ENCODE results near the gene FRMD4A.

The FRMD4A gene

DNA sequence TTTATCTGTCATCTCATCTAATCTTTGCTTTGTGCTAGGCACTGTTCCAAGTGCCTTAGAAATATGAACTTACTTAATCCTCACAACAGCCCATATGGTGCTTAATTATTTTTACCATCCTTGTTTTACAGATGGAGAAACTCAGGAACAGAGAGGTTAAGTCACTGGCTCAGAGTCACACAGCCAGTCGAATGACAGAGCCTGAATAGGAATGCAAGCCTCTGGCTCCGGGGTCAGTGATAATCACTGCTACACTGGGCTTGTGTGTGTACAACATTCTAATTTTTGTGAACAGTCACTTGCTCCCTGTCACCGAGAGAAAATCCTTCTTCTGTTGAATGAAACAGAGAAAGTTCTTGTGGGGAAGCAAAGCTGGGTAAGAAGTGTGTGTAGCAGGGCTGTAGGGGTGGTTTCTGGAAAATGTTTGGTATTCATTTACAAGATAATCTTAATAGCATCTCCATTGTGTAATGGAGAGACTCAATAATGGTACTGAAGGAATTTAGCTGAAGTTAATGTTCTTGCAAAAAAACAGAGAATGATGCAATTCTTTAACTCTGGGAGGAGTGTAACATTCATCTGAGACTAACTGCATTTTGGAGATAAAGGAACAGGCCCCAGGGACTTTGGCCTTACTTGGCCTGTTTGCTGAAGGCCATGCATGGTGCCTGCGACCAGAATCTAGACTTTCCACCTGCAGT, 290.6 kb downstream of the FRMD4A start:
- no peak for DNase-seq

DNA sequence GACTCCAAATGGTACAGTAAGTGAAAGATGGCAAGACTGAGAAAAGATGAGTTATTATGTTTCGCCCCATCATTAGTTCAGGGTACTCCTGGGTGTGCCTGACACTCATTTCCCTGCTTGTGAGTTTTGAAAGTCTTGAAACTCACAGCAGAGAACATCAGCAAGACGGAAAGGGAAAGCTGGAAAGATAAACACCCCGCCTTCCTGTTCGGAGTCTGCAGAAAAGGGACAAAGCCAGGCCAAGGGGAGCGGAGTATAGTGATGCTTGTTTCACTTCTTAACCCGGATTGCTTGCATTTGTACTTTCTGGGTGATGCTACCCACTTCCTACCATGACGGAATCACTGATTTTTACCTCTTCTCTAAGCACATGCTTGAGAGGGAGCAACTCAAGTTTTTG, 294.5 kb downstream of the FRMD4A start:
- DNase-seq: no peak

DNA sequence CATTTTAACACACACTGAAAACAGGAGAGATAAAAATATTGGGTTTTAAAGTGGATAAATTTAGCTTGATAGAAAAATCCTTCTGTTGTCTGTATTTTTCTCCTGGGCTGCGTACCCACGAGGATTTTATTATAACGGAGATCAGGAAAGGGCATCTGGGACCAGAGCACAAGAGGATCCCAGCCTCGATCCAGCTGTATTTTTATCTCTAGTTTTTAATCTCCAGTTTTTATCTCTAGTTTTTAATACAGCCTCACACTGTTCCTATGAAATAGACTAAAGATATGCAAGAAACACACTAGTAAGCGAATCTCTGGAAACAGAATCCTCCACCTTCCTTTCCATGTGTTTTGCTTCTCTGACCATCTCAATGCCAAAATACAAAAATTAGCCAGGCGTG, 295.2 kb downstream of the FRMD4A start:
- no peak for DNase-seq

DNA sequence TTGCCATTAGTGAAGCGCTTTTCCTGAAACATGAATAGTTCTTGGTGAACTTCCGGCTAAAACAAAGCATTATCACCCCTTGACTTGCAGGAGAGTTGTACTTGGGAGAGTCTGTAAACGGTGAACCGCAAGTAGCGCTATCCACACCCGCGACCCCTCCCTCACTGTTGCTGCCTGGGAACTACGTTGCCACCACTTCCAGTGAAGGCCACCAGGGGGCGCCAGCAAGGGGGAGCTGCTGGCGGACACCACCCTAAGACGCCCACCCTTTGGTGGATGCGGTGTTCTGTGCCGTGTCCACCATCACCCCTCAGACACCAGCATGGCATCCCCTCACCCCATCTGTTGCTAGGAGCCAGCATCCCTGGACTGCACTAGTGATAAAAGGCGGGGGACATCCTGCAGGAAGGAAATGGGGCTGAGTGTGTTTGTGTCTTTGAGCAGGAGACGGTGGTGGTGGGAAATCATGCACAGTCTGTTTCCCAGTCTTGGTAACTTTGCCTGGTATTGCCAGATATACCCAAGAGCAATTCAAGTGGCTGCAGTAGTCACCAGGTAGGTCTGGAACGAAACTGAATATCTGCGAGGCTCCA, 298.2 kb downstream of the FRMD4A start:
- peak; percentile 14 to 23 for DNase-seq

DNA sequence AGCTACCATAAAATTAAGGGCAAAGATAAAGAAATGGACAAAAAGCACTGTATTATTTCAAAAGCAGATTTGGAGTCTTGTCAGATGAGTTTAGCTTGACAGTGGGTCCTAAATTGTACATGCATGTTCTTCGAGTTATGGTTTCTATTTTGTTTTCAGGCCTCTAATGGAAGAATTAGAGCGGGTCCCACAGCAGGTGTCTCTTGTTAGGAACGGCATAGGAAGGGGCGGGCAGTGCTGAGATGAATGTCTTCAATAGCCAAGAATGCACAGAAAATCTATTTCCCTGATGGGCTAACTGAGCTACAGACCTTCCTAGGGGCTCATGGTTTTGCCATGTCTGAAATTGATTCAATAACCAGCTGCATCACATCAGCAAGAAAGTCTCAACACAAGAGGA, 304.4 kb downstream of the FRMD4A start:
- DNase-seq: no peak

DNA sequence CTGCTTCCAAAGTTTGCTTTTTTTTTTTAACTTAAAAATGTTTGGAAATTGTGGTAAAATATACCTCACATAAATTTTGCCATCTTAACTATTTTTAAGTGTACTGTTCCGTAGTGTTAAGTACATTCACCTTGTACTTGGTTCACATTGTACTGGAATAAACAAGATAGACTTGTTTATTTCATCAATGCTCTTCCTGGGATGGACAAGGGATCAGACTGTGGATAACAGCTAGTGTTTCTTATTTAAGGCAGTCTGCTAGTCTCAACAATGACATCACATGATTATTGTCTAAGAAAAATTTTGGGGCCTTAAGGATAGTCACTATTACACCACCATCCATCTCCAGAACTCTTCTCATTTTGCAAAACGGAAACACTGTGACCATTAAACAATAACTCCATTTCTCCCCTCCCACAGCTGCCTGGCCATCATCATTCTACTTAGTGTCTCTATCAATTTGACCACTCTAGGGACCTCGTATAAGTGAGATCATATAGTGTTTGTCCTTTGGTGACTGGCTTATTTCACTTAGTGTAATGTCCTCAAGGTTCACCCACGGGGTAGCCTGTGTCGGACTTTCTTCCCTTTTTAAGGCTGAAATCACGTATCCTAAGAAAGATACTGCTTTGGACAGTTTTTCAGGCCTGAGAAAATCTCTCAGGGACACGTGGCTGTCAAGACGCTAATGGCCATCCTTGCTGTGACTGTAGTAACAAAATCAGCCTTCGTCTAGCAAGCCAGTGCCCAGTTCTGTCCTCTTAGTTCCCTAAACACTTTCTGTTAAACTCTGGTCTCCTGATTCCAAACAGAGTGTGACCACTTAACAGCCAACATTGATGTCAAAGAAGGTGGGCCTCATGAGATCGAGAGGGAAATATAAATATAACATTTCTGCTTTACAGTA, 305.2 kb downstream of the FRMD4A start:
- no peak for DNase-seq

DNA sequence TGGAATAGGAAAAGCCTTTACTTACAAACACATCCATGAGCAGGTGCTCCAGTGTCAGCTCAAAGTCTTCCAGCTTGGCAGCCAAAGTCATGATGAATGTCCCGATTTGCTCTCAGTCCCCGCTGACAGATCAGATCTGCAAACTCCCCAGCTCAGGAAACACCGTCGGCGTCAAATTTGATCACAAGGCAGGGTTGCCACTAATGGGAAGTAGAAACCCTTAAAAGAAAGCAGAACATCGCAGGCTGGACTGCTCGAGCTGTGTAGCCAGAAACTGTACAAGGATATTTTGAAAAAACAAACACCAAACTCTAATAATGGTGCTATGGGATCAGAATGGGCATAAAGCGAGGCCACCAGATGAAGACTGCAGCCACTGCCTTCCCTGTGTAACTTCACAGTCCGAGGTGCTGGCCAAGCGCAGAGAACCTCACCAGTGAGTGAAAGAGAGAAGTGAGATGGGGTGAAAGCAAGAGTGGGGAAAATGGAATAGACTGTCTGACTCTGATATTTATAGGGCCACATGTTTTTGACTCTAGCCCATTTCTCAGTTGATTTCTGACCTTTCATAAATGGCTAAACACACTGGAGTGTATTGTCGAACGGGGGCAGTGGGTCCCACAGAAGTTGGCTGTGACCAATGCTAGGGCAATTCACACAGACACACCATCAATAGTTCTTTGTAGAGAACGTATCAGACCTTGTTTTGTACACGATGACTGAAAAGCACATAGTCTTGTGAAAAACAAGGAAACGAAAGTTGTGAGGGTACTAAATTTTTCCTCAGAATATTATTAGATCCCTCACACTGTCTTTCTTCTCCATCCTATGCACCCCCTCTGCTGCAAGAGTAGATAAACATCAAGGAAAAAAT, 306.2 kb downstream of the FRMD4A start:
- no peak for DNase-seq

DNA sequence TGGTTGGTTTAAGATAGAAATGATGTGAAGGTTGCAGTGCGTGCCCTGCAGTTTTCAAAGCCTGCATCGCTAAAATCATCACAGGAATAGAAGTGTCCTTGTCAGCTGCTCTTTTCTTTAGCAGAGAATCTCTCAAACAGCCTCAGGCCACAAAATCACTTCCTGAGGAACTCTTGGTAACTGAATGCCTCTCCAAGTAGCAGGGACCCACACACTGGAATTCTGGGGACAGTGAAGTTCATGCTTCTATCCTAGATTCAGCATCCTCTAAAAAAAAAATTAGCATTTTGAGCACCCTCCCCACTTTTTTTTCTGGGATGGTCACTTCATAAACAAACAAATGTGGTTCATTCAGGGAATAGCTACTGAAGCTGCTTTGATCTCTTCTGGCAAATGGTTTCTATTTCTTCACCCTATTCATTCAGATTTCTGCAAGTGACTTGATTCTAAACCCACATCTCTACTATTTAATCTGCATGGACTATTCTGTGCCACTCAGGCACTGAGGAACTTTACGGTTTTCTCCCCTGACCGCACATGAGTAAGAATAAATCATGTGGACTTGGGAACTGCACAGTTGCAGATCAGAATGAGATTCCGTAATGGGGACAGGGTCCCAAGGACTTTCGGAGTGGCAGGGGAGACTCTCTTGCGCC, 306.9 kb downstream of the FRMD4A start:
- DNase-seq: no peak

DNA sequence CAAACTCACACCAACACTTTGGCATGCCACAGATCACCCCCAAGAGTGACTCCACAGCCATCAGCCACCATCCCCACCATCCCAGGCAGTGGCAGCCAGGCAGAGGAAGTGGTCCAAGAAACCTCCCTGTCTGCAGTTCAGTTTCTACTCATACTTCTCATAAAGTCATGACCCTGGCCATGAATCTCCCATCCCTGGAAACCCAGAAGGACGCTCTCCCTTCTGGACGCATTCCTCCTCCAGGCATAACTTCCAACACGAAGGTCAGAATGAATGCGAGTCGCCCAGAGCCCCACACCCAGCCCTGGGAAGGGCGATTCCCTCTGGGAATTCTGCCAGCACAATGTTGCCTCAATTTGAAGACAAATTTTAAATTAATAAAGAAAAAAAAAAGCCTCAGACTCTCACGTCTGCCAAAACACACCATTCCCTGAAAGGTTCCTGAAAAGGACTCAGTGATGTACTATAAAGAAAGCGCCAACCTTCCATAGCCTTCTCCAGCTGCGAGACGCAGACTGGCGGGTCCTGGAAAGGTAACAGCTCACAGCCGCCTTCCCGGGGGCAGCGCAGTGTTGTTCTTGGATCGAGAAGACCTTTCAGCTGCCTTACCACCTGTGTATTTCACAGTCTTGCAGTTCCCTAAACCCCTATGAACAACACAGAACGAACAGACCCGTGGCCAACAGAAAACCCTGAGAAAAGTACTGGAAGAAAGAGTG, 307.6 kb downstream of the FRMD4A start:
- DNase-seq: no peak

DNA sequence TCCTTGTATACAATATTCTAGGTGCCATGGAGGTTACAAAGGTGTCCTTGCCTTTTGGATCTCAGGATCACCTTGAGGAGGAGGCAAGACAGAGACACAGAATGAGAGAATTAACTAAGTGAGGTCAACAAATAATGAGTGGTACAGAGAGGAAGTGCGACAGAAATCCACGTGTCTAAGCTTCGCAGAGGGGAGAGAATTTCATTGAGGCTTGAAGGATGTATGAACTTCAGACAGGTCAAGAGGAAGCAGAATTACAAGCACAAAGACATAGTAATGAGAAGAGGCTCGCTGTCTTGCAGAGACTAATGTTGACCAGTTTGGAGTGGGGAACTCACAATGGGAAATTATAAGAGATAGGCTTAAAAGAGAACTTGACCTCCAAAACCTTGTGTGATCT, 308.7 kb downstream of the FRMD4A start:
- DNase-seq: no peak

DNA sequence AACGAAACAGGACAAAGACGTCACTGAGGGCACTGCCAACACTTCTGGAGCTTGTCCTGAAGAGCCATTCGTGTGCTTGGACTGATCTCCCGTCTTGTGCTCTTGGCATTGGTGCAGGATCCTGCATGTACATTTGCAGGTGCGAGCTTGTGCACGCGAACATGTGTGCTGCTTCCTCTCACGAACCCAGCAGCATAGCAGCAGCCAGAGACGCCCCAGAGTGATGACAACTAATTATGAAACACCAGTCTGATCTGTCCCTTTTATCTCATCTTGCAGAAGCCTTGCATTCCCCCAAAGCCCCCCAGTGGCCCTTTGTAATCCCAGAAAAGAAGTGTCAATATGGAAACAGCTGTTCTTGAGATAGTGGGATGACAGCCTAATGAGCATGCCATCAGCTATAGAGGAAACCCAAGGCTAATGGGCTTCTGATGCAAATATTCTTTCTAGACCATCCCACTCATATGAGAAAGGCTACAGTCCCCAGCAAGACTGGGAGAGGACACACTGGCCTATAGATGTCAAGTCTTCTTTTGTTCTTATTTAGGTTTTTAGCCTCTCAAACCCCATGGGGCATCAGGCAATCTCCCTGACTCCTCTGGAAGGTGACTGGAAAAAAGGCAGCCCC, 310.6 kb downstream of the FRMD4A start:
- no peak for DNase-seq

DNA sequence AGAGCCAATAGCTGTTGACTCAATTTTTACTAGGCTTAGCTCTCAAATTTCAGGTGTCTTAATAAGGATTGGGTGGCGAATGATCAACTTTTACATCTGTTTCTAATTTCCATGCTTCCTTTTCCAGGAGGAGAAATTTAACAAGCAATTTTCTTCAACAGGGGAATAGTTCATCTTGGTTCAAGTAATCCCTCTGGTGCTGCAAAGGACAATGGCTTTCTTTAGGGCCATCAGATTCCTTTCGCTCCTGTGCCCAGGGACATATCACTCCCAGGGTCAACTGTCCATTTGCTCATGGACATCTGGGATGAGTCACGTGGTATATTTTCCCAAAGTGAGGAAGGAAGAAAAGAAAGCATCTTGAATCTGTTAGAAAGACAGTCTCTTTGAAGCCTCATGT, 313.3 kb downstream of the FRMD4A start:
- no peak for DNase-seq

DNA sequence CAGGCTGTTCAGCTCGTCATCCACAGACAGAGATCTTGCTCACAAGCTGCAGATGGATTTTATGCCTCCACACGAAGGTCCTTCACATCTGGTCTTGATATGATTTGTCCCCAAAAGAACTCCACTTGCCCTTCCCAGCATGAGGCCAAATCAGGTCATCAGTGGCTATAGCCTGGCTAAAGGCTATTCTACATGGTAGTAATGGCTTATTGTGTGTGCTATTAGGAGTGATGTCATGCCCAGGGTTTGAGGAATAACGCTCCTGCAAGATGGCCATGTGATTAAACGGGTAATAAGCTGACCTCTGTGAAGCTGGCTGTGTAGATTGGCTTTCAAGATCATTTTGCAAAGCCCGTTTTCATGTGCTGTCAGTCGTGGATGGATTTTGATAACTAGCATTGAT, 313.8 kb downstream of the FRMD4A start:
- DNase-seq: no peak

DNA sequence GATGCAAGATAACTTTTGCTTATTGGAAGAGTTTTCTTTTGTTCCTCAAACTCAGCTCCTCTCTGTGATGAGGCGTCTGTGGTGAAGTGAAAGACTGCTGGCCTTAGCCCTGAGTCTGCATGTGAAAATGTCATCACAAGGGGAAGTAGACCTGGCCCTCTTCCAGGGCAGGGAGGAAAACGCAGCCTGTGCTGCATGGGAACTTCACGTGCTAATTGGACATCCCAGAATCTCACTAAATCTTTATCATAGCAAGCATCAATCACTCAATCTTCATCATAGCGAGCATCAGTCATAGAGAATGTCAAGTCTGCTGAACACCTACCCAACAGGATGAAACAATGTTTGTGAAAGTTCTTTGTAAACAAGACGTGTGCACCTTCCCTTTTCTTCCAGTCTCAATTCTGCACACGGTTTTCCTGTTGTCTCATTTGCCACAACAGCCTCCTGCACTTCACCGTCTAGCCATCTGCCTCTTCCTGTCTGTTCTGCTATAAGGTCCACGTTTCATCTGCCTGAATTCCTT, 314.6 kb downstream of the FRMD4A start:
- peak in 1 of 2 donors; percentile 23 for DNase-seq

DNA sequence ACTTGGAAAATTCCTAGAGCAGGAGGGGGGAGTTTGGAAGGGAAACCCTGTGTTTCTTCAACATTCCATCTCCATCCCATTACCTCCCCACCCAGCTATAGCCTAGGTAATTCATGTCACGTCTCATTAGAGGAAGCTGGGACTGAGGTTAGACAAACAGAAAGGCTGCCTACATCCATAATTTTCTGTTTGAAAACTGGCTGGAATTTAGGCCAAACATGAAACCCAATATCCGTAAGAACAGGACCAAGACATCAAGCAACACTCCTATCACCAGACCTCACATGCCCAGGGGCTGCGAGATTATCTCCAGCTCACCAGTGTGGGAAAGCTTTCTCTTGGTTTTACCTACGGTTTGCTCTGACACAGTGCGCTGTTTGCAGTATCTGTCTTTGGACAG, 316.3 kb downstream of the FRMD4A start:
- DNase-seq: no peak

DNA sequence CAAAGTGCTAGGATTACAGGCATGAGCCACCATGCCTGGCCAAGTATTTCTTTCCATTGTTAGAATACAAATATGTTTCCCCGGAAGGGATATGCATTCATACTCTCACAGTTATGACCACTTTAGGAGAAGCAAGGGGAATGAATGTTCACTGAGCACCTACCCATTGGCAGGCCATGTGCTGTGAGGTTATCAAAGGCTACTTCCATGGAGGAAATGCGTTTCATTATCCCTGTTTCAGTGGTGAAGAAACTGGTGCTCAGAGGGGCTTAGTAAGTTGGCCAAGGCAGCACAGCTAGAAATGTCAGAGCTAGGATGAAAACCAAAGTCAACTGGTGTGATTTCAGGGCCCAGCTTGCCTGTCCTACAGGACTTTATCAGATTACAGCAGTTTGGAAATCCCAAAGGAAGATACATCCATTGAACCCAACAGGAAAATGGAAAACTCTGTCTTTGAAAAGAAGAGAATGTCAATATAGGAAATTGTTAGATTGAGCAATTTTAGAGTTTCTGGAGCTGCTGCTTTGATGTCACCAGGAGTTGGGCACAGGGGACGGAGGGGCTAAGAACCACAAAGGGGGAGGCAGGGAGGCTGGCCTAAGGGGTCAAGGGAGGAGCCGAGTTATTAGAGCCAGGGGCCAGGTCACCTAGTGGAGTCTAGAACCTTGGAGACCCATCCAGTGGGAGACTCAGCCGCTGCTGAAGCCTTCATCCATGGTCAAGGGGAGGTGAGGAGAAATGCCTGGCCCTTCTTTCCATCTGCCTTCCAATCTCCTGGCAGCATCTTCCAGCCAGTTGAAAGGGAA, 319.8 kb downstream of the FRMD4A start:
- DNase-seq: no peak

DNA sequence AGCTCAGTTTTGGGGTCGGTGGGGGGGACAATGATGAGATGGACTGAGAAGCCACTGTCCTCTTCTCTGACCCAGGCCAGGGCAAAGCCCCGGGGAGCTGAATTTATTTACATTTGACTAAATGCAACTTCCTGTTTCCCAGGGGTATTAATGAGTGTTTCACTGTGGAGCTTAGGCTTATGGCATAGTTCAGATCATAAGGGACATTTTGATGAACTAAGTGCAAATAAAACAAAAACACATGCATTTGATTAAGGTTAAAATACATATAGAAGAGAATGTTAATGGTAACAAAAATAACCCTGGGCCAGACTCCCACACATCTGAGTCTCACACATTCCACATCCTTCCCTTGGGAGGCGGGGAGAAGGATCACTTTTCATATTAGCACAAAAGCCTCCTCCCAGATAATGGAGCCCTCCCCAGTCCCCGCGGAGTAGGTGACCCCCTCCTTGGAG, 320.6 kb downstream of the FRMD4A start:
- no peak for DNase-seq

DNA sequence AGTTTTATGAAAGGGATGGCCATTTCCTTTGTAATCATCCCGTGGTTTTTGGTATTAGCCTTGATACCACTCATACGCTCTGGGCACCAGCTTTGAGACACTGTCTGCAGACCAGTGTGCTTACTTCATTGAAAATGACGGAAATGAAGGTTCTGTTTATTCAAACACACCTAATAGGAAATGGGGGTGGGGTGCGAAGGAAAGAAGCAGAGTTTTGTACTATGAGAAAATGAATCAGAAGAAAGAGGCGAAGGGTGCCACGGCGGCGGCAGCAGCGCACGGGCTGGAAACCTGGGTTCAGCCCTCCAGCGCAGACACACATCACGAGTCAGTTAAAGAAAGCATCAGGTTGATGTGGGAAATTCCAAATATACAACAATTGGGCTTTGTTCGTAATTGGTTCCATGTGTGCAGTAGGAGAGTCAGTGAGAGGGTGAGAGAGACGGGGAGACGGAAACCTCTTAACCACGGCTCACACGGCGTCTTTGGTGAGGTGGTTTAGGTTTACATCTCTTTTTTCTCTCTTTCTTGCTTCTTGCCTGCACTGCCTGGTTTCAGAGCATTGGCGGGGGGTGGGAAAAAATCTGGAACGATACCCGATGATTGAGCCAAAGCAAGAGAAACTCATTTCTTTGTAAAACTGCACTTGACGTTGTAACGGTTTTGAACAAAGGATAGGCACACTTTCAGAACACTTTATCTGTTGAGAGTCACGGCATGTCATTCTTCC, 321.2 kb downstream of the FRMD4A start:
- peak; percentile 60 to 73 for DNase-seq

DNA sequence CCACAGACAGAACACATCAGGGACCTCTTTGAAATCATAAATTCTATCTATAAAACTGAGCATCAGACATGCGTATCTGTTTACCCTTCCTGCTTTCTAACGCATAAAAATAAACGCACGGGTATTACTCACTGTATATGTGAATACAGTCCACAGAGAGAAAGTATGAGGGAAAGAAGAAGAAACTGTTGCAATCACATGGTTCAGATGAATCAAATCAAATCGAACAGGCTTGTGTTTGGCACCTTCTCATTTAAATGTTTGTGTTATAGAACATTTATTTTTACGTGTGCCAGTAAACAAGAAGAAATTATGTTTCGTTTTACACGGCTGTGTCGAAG, 322.0 kb downstream of the FRMD4A start:
- peak in 1 of 2 donors; percentile 19 for DNase-seq
